ENCODE measurements around the gene DOCK3.

DOCK3 gene, protein sequence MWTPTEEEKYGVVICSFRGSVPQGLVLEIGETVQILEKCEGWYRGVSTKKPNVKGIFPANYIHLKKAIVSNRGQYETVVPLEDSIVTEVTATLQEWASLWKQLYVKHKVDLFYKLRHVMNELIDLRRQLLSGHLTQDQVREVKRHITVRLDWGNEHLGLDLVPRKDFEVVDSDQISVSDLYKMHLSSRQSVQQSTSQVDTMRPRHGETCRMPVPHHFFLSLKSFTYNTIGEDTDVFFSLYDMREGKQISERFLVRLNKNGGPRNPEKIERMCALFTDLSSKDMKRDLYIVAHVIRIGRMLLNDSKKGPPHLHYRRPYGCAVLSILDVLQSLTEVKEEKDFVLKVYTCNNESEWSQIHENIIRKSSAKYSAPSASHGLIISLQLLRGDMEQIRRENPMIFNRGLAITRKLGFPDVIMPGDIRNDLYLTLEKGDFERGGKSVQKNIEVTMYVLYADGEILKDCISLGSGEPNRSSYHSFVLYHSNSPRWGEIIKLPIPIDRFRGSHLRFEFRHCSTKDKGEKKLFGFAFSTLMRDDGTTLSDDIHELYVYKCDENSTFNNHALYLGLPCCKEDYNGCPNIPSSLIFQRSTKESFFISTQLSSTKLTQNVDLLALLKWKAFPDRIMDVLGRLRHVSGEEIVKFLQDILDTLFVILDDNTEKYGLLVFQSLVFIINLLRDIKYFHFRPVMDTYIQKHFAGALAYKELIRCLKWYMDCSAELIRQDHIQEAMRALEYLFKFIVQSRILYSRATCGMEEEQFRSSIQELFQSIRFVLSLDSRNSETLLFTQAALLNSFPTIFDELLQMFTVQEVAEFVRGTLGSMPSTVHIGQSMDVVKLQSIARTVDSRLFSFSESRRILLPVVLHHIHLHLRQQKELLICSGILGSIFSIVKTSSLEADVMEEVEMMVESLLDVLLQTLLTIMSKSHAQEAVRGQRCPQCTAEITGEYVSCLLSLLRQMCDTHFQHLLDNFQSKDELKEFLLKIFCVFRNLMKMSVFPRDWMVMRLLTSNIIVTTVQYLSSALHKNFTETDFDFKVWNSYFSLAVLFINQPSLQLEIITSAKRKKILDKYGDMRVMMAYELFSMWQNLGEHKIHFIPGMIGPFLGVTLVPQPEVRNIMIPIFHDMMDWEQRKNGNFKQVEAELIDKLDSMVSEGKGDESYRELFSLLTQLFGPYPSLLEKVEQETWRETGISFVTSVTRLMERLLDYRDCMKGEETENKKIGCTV (N-terminal part only)

DNA sequence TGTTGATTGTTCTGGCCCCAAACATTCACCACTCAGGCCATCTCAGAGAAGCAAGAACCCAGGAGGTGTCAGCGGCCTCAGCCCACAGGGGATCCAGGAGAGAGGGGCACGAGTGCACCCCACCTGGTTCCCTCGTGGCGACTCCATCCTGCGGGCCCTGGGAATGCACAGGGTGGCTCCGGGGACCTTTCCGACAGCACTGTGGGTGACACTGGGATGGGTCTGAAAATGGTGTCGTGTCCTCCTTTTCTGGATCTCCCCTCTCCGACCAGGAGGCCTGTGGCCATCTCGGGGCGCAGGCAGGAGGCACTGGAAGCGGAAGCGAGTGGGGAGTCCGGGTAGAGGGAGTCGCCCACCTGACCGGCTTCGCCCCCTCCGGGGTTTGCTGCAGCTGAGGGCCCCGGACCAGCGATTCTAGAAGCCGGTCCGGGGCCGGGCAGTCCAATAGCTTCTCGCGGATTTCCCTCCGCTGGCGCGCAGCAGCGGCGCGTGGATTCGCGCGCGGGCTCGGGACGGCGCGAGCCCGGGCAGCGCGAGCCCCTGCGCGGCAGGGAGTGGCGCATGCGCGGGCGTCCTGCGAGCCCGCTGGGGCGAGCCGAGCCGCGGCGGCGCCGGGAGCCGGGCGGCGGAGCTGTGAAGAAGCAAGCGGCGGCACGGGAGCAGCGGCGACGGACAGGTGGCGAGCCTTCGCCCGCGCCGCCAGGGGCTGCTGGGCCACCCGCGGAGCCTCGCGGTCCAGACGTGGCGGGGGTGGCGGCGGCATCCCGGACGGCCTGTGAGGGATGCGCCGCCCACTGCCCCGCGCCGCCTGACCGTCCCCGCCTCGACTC, at the start of gene DOCK3:
DOCK3 (plus strand) TSS at position 579 of the 830 bp plus-strand sequence. CDS start 337 bp downstream, outside the sequence.
- DNase-seq = peak; percentile 22

DNA sequence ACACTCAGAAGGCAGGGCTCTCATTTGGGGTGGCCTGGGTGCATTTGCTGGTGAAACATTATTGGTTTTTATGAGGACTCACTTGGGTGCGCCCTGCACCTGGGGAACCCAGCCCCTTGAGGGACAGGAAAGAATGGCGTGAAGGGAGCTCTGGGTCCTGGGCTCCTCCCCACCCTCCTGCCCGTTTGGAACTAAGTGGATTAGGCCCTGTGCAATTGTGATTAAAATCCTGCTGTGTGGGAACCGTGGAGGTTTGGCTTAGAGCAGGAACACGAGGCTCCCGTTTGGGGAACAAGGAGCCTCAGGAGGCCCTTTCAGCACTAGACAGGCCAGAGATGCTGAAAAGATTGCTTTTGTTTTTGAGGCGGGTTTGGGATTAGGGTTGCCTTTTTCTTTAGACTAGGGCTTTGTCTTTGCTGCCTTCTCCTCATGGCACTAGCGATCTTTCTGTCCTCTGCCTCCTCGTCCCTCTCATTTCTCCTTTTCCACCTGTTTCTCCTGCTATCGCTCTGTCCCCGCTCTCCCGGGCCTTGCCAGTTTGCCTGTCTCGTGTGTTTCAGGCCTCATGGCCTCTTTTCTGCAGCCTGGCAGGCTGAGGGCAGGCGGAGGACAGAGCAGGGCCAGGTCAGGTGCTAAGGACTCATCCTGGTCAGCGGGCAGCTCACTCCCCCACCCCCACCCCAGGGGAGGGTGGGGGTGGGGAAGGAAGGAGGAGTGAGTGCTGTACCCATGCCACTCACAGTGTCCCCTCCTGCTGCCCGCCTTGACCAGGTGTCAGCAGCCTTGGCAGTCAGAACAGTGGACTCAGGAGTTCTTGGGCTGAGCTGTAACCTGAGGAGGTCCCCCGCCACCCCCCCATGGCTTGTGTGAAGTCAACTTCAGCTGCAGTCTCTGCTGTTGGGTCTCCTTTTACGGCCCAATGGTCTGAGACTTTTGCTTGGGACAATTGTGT, 49.2 kb upstream of the DOCK3 start:
- DNase-seq = no peak

DNA sequence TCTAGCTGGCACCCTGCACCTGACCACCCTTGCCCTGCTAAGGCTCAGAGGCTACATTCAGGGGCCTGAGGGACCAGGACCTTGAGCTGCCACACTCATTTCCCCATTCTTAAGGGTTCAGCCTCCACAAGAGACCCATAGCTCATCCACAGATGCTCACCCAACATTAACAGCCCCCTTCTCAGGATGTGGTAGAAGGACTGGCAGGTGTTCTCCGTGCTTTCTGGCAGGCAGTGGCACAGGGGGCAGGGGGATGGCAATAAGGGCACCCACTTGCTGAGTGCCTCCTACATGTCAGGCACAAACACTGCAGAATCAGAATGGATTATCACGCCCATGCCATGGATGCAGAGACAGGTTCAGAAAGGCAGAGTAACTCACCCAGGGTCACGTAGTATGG, 48.3 kb upstream of the DOCK3 start:
- DNase-seq = no peak

DNA sequence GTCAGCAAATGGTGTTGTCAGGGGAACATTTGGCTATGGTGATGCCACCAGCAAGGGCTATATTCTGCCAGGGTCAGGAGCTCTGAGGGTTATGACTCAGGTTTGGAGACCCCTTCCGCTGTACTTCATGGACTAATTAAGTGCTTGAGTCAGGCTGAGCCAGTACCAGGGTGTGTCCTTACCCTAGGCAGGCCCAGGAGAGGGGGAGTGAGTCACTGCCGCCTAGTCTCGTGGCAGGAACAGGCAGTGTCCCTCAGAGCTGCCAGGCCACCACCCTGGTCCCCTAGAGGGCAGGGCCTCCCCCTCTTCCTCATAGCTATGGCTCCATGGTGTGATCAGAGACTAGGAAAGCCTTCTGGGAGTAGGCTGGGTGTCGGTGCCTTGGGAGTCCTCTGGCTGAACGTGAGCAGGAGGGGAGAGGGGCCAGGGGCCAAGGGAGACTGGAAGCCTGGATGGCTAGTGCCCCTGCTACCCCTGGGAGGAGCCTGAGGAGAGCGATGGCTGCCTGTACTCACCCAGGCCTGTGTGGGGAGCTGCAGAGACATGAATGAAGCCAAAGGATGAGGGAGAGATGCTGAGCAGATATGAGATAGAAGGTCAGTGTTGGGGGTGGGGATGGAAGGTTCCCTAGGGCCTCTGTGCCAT, 47.2 kb upstream of the DOCK3 start:
- DNase-seq = no peak

DNA sequence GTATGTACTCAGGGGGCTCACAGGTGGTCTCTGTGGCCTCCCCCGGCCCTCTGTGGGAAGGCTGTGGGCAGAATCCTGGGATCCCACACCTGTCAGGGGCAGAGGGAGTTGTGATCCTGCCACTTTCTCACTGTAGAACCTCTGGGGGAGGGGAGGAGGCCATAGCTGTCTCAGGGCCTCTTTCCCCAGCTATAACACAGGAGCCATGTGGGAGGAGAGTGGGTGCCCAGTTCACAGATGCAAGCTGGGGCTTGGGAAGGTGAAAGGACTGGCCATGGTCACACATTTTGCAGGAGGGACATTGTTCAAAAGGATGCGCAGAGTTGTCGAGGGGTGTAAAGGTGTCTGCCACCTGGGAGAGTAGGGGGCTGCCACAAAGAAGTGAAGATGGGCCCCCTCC, 46.1 kb upstream of the DOCK3 start:
- no peak for DNase-seq

DNA sequence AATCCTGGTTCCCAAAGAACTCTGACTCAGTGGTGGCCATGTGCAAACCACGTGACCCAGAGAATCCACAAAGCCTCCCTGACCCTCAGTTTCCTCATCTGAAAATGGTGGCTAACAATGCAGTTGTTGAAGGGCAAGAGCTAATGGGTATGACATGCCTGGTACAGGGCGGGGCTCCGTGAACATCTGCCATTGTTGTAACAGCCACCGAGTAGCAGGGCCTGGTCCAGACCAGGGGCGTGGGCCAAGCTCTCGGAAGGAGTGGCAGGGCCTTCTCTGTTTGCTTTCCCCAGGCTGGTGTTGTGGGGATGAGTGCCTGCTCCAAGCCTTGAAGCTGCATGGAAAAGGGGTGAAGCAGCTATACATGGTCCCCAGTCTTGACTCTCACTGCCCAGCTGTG, 44.3 kb upstream of the DOCK3 start:
- DNase-seq = peak; percentile 33

DNA sequence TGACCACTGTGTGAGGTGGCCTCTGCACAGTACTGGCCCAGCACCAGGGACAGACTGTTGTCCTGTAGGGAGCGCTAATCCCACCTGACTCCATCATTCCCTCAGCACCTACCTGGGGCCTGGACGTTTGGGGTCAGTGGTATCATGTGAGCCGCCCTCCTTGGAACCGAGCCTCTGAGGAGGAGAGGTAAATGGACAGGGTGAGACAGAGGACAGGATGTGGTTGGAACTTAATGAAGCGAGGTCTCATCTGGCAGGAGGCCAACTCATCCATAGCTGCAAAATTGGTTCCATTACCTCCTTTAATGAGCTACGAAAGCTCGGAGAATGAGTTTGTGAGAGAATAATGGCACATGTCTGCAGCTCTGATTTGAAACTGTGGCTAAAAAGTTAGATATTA, 43.9 kb upstream of the DOCK3 start:
- DNase-seq = peak; percentile 50

DNA sequence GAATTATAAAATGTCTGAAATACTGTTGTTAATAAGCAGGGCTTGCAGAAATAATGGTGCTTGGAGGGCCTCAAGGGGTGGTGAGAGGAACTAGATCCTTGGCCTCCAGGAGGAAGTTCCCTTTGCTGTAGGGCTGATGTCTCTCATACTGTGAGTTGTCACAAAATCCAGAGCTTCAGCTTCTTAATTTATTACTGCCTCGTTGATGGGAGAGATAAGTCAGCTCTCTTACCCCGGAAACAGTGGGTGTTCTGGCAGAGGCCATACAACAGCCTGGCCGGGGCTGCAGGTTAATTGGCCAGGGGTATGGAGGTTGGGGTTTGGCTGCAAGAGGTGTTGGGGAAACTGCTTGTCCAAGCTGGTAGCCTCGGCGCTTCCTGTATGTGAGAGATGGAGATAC, 42.3 kb upstream of the DOCK3 start:
- no peak for DNase-seq

DNA sequence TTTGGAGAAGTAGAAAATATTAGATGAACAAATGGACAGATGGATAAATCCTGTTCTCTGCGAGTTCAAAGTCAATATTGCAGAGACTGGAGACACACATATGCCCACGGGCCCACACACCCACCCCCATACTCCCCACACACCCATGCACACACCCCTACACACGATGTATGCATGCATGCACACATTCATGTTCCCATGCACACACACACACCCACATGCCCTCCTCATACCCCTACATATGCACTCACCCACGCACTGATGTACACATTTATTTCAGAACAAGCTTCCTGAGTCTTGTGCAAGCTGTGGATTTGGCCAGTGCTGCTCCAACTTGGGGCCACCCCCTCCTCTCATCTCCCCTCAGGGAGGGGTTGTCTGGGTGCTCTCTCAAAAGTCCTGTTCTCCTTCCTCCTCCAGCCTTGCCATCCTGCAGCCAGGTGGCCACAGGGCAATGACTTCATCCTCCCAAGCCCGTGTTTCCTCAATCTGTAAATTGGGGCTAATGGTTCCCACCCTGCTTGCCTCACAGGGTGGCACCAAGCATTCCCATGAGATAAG, 41.4 kb upstream of the DOCK3 start:
- no peak for DNase-seq

- DNase-seq = no peak
Observed at GRCh38 chr3:50635066-50635465, 39.7 kb upstream of the DOCK3 start.

GRCh38 chr3:50637011-50637410, 37.7 kb upstream of the DOCK3 start:
- no peak for DNase-seq

DNA sequence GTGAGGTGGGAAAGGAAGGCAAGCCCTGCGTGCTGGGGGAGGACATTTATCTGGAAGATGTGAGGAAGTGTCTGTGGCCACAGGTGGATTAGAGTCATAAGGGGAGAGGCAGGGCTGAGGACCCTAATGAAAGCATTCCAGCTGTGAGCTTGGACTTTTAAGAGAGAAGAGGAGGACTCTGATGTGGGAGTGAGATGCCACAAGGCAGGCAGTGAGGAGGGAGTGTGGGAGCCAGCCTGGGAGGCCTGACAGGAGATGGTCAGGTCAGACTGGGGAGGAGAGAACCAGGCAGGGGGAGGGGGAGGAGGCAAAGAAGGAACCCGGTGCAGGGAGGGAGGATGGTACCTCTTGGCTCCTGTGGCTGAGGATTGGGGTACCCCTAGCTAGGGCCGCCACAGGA, 36.8 kb upstream of the DOCK3 start:
- DNase-seq = no peak

DNA sequence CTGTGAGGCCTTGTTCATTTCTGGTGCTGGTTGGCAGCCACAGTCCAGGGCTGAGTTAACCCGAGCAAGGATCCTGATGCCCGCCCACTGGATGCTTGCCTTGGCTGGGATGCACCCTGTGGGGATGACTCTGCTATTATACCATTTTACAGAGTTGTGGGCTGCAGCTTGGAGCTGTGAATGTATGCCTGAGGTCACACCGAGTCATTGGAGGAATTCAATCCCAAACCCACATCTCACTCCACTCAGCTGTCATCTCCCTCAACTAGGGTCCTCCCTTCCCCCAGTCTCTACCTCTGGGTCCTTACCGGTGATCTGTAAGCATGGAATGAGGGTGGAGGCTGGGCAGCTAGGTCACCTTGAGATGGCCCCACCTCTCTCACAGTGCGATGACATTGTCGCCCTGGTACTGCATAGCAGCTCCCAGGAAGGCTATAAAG, 35.7 kb upstream of the DOCK3 start:
- no peak for DNase-seq

- no peak for DNase-seq
Observed at GRCh38 chr3:50642382-50642781, 32.3 kb upstream of the DOCK3 start.

- DNase-seq = no peak
Observed at GRCh38 chr3:50644561-50644960, 30.2 kb upstream of the DOCK3 start.

DNA sequence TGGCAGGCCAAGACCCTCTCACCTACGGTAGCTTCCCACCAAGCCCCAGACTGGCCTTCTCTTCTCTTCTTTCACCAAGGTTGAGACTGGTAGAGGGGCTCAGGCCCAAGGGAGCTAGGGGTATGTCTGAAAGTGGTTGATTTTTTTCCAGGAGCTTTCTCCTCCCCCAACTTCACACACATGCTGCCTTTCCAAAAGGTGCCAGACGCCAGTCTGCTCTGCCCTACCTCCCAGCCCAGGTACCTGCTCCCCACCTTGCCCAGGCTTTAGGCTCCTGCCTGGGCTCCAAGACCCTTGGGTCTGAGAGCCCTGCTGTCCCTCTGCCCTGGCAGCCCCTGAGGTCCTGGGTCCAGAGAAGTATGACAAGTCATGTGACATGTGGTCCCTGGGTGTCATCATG, 29.3 kb upstream of the DOCK3 start:
- no peak for DNase-seq

- DNase-seq = no peak
Observed at GRCh38 chr3:50648313-50648712, 26.4 kb upstream of the DOCK3 start.

GRCh38 chr3:50648944-50649343, 25.8 kb upstream of the DOCK3 start:
- no peak for DNase-seq

DNA sequence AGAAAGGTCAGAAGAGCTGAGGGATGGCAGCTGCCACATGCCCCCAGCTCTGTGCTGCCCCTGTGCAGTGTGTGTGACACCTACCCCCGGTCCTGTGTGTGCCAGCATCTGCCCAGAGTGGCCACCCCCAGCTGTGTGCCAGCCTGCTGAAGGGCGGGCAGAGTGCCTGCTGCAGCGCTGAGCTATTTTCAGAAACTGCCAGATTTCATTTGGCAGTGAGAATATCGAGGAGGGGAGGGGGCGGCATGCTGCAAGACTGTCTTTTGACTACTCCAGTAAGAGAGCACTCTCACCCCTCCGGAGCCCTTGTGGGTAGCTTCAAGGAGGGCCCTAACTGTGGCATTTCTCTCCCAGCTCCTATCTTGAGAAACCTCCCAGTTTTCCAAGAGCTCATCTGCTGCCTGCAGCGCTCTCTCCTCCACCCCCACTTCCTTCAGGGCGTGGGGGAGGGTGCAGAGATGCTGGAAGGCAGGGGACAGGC, 25.2 kb upstream of the DOCK3 start:
- no peak for DNase-seq

- DNase-seq = no peak
Observed at GRCh38 chr3:50650018-50650417, 24.7 kb upstream of the DOCK3 start.

Measured in NCI-H510A treated with DMSO at 0.1 percent for 48 hours (cell line).